Measurements from ENCODE around the gene SIX1. TPM values are rescaled to one million over a fixed set of nuclear protein-coding genes. Genes with fewer than 3 reads are reported as not detected.

SIX1 gene
- total RNA-seq, 6 experiments from 2014 or later = not detected

DNA sequence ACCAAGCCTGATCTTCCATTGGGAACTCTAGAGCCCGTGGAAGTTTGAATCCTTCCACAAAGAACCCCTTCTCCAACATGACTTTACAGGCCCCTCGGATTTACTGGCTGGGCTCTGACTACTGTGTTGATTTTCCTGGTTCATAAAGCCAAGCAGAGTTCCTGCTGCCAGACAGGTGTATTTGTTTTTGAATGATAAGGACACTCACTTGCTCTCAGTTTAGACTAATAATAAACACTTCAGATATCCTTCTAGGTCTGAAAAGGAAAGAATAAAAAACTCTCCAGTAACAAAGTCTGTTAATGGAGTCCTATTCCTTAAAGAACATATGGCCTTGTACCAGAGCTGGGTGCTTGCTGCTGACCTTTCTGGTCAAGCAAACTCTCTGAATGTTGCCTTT is 31.0 kb downstream of the SIX1 start:
- ATAC-seq = peak in 1 of 4 donors; percentile 59
- Histone ChIP-seq H3K36me3 (no peaks in the 10 kb centered on the region), H3K9me3 (no peaks in the 10 kb centered on the region), H3K4me1 (peaks cover 0 to 23% (median 0%) of the 10 kb centered on the region in 4 donors), H3K27me3 (no peaks in the 10 kb centered on the region), H3K4me3 (no peak overlapping the region), H3K27ac (no peak overlapping the region)
- intact Hi-C loops (cut with DNase I) = no loop called here
- TF ChIP-seq, protein P1, sequence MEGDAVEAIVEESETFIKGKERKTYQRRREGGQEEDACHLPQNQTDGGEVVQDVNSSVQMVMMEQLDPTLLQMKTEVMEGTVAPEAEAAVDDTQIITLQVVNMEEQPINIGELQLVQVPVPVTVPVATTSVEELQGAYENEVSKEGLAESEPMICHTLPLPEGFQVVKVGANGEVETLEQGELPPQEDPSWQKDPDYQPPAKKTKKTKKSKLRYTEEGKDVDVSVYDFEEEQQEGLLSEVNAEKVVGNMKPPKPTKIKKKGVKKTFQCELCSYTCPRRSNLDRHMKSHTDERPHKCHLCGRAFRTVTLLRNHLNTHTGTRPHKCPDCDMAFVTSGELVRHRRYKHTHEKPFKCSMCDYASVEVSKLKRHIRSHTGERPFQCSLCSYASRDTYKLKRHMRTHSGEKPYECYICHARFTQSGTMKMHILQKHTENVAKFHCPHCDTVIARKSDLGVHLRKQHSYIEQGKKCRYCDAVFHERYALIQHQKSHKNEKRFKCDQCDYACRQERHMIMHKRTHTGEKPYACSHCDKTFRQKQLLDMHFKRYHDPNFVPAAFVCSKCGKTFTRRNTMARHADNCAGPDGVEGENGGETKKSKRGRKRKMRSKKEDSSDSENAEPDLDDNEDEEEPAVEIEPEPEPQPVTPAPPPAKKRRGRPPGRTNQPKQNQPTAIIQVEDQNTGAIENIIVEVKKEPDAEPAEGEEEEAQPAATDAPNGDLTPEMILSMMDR (IDR thresholded peaks at IDR 0.05) = no peak
- TF ChIP-seq POLR2A (IDR thresholded peaks at IDR 0.05) = no peak
- no peak for DNase-seq
- 37% methylated on average over 2 of the region's 2 CpGs for WGBS (ENCODE audit: insufficient coverage, low coverage, low lambda C conversion rate, missing lambda C conversion rate)

DNA sequence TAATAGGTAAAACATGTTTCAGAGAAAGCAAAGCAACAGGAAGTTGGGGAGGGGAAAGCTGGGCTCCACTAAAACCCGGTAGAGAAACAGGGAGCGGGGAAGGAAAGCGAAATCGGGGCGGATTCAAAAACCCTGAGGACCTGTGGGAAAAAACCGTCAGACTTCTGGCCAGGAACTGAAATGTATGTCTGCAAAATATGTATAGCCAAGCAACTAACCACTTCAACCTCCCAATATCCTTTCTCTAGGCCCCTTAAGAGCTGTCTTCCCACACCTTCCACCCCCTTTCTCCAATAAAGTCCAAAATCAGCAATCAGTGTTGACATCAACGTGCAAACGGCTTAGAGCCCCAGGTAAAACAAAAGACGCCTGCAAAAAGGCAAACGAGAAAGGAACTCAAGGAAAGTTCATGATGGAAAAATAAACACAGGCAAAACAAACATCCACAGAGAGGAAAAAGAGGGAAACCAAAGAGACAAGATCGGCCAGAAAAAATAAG is 32.8 kb downstream of the SIX1 start:
- peaks cover 0 to 23% (median 0%) of the 10 kb centered on the region in 4 donors for H3K4me1 ChIP-seq
- 40% methylated on average over 11 of the region's 11 CpGs for WGBS (ENCODE audit: insufficient coverage, low coverage, low lambda C conversion rate, missing lambda C conversion rate)
- no peak overlapping the region for H3K4me3 ChIP-seq
- ATAC-seq (peak in 1 of 4 donors; percentile 82), DNase-seq (no peak)
- no peaks in the 10 kb centered on the region for H3K36me3 ChIP-seq
- no peak overlapping the region for H3K27ac ChIP-seq
- intact Hi-C loops (cut with DNase I) = no loop called here
- no peaks in the 10 kb centered on the region for H3K9me3 ChIP-seq
- TF ChIP-seq, protein P1 (IDR thresholded peaks at IDR 0.05) = no peak
- no peak for TF ChIP-seq POLR2A (IDR thresholded peaks at IDR 0.05)
- H3K27me3 ChIP-seq = no peaks in the 10 kb centered on the region

DNA sequence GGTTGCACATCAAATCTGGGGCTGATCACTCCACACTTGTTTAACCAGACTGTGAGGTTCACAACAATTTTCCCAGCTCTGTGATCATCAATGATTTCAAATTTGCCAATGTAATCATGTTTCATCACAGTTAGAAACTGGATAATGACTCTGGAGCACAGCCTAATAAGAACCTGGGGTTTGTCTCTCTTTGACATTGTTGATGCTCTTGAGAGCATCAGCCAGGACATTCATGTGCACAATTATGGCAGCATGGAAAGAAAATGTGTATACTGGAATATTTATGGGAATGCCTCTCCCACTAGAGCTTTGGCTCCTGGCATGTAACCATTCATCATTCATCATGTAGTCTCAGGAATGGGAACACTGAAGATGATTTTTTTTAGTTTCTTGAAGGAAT is 47.0 kb downstream of the SIX1 start:
- Histone ChIP-seq H3K36me3 (no peaks in the 10 kb centered on the region), H3K27ac (no peak overlapping the region), H3K4me1 (no peaks in the 10 kb centered on the region), H3K27me3 (no peaks in the 10 kb centered on the region), H3K9me3 (no peaks in the 10 kb centered on the region), H3K4me3 (no peak overlapping the region)
- ATAC-seq (no peak), DNase-seq (no peak)
- TF ChIP-seq, protein P1 (IDR thresholded peaks at IDR 0.05) = no peak
- TF ChIP-seq POLR2A (IDR thresholded peaks at IDR 0.05) = no peak
- intact Hi-C loops (cut with DNase I) = no loop called here

DNA sequence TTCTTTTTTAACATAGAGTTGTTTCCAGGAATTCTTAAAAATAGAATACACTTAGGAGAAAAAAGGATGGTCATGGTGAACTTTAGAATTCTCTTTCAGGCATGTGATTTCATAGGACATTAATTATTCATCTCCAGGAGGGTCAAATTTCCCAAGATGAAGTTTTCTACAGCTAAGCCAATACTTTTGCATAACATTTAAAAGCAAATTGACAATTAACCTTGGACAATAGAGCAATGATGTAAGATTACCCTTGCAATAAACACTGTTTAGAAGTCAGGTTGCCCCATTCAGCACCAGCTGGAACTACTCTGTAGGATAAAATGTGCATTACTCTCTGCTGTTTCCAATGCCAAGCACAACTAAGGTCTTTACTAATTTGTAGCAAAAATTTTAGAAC is 49.5 kb downstream of the SIX1 start:
- no peak for TF ChIP-seq POLR2A (IDR thresholded peaks at IDR 0.05)
- TF ChIP-seq, protein P1 (IDR thresholded peaks at IDR 0.05) = no peak
- H3K27me3 ChIP-seq = no peaks in the 10 kb centered on the region
- H3K4me3 ChIP-seq = no peak overlapping the region
- no peak overlapping the region for H3K27ac ChIP-seq
- DNase-seq (no peak), ATAC-seq (no peak)
- no peaks in the 10 kb centered on the region for H3K4me1 ChIP-seq
- no peaks in the 10 kb centered on the region for H3K9me3 ChIP-seq
- no peaks in the 10 kb centered on the region for H3K36me3 ChIP-seq
- intact Hi-C loops (cut with DNase I) = no loop called here

DNA sequence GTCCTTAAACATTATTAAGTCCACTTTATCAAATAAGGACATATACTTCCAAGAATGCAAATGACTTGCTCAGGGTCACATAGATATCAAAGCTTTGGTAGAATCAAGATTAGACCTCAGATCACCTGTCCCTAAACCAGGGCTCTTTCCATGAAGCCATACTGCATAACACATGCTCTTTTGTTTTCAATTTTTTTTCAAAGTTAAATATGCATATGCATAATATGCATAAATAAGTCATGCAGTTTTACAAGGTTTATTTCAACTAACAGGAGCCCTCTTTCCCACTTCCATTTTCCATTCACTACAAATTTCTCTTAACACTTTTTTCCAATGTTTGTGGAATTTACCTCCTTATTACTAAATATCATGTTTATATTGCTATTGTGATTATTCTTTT is 53.1 kb downstream of the SIX1 start:
- intact Hi-C loops (cut with DNase I) = no loop called here
- H3K9me3 ChIP-seq = no peaks in the 10 kb centered on the region
- H3K27me3 ChIP-seq = no peaks in the 10 kb centered on the region
- DNase-seq (no peak), ATAC-seq (no peak)
- H3K4me3 ChIP-seq = no peak overlapping the region
- no peaks in the 10 kb centered on the region for H3K4me1 ChIP-seq
- TF ChIP-seq POLR2A (IDR thresholded peaks at IDR 0.05) = no peak
- TF ChIP-seq, protein P1 (IDR thresholded peaks at IDR 0.05) = no peak
- H3K36me3 ChIP-seq = no peaks in the 10 kb centered on the region
- no peak overlapping the region for H3K27ac ChIP-seq
